ENCODE results near the gene ASPG. TPM values are rescaled to one million over a fixed set of nuclear protein-coding genes. Genes with fewer than 3 reads are reported as not detected.

ASPG gene
- total RNA-seq, 1 experiment from 2014 or later, result 3.4 TPM

DNA sequence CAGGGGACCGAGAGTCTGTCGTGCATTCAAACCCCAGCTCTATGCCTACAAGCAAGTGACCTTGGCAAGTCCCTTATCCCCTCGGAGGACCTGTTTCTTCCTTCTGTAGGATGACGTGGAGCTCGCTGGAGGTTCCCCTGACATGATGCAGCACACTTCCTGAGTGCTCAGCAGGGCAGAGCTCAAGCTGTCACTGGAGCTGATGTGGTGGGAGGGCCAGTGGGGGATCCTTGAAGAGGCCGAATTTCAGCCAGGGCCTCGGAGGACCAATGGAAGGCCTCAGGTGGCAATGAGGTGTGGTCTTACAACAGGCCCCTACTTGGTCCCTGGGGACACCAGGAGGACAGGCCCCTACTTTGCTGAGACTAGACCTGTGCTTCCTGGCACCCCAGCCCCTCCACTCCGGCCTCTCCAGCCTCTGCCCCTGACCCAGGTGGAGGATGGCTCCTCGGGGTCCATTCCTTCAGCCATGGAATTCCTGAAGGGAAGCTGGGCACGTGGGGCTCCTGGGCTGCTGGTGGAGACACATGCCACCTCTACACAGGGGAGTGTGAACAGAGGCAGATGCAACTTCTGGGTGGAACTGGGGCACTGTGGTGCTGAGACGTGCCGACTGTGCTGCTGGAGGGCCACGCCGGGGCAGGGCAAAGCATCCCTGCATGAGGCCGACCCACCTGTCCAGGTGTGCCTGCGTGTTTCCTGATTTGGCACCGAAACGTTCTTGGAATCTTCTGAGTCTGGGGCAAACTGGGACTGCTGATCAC lies 34.2 kb downstream of the ASPG start (continued):
- TF ChIP-seq JAZF1 (CRISPR knock-in tag; IDR thresholded peaks at IDR 0.05) (no peak), ZNF232 (CRISPR knock-in tag; IDR thresholded peaks at IDR 0.05) (no peak), TCF7 (CRISPR knock-in tag; IDR thresholded peaks at IDR 0.05; ENCODE audit: low read depth) (no peak), TP53 (CRISPR knock-in tag; IDR thresholded peaks at IDR 0.05) (no peak), SMAD3 (CRISPR knock-in tag; IDR thresholded peaks at IDR 0.05; ENCODE audit: borderline replicate concordance) (no peak)

DNA sequence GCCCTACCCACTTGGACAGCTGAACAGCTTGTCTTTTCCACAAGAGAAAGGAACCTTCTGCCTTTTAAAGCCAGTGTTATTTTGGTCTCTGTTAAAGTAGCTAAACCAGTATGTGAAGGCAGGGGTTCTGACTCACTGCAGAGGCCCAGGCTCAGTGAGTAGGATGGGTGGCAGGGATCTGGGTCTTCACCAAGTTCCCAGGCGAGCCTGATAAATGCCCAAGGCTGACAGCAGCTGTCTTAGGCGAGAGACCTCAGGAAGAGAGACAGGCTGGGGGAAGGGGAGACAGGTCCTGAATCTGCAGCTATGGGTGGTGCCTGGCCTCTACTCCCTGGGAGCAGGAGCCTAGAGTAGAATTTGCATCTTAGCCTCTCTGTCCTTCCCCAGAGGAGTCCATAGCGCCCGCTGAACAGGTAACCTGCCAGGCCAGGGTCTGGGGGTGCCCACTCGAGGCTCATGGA lies 34.8 kb downstream of the ASPG start:
- Mint-ChIP-seq H3K27me3 (ENCODE audit: low read depth) (peaks cover 31% of the 10 kb centered on the region), H3K4me3 (no peak overlapping the region)
- no peak for ATAC-seq

More for the DNA sequence above, 34.8 kb downstream of the ASPG start:
- Mint-ChIP-seq H3K36me3 (peaks cover 11% of the 10 kb centered on the region), H3K9me3 (peaks cover 12% of the 10 kb centered on the region), H3K4me1 (peaks cover 4% of the 10 kb centered on the region), H3K27ac (no peak overlapping the region)
- ChIA-PET POLR2A (no interaction called here), CTCF (interaction anchor here (0.9 to 1.8 kb wide), 4 partner anchors 23 to 444 kb away, joined by 3 to 9 read pairs (median 6); no protein-coding TSS in a partner anchor)
- TF ChIP-seq, protein P1, sequence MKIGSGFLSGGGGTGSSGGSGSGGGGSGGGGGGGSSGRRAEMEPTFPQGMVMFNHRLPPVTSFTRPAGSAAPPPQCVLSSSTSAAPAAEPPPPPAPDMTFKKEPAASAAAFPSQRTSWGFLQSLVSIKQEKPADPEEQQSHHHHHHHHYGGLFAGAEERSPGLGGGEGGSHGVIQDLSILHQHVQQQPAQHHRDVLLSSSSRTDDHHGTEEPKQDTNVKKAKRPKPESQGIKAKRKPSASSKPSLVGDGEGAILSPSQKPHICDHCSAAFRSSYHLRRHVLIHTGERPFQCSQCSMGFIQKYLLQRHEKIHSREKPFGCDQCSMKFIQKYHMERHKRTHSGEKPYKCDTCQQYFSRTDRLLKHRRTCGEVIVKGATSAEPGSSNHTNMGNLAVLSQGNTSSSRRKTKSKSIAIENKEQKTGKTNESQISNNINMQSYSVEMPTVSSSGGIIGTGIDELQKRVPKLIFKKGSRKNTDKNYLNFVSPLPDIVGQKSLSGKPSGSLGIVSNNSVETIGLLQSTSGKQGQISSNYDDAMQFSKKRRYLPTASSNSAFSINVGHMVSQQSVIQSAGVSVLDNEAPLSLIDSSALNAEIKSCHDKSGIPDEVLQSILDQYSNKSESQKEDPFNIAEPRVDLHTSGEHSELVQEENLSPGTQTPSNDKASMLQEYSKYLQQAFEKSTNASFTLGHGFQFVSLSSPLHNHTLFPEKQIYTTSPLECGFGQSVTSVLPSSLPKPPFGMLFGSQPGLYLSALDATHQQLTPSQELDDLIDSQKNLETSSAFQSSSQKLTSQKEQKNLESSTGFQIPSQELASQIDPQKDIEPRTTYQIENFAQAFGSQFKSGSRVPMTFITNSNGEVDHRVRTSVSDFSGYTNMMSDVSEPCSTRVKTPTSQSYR (CRISPR knock-in tag; IDR thresholded peaks at IDR 0.05), result no peak
- TF ChIP-seq GABPB1 (CRISPR knock-in tag; IDR thresholded peaks at IDR 0.05), result no peak
- TF ChIP-seq GTF2I (CRISPR knock-in tag; conservative IDR thresholded peaks at IDR 0.05), result no peak
- no peak for TF ChIP-seq ZNF317 (CRISPR knock-in tag; IDR thresholded peaks at IDR 0.05; ENCODE audit: borderline replicate concordance, low read depth)
- no peak for TF ChIP-seq ZNF232 (CRISPR knock-in tag; IDR thresholded peaks at IDR 0.05)
- TF ChIP-seq, protein P2, sequence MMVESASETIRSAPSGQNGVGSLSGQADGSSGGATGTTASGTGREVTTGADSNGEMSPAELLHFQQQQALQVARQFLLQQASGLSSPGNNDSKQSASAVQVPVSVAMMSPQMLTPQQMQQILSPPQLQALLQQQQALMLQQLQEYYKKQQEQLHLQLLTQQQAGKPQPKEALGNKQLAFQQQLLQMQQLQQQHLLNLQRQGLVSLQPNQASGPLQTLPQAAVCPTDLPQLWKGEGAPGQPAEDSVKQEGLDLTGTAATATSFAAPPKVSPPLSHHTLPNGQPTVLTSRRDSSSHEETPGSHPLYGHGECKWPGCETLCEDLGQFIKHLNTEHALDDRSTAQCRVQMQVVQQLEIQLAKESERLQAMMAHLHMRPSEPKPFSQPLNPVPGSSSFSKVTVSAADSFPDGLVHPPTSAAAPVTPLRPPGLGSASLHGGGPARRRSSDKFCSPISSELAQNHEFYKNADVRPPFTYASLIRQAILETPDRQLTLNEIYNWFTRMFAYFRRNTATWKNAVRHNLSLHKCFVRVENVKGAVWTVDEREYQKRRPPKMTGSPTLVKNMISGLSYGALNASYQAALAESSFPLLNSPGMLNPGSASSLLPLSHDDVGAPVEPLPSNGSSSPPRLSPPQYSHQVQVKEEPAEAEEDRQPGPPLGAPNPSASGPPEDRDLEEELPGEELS (CRISPR knock-in tag; IDR thresholded peaks at IDR 0.05), result no peak
- TF ChIP-seq ZNF263 (CRISPR knock-in tag; IDR thresholded peaks at IDR 0.05; ENCODE audit: low read depth), result no peak
- no peak for TF ChIP-seq RELA (CRISPR knock-in tag; IDR thresholded peaks at IDR 0.05; ENCODE audit: borderline replicate concordance)
- no peak for TF ChIP-seq ZNF219 (CRISPR knock-in tag; IDR thresholded peaks at IDR 0.05; ENCODE audit: borderline replicate concordance)
- no peak for TF ChIP-seq MXD4 (CRISPR knock-in tag; IDR thresholded peaks at IDR 0.05; ENCODE audit: borderline replicate concordance)
- TF ChIP-seq SOX15 (CRISPR knock-in tag; IDR thresholded peaks at IDR 0.05), result no peak
- no peak for TF ChIP-seq SP1 (CRISPR knock-in tag; conservative IDR thresholded peaks at IDR 0.05)
- TF ChIP-seq, protein P3, sequence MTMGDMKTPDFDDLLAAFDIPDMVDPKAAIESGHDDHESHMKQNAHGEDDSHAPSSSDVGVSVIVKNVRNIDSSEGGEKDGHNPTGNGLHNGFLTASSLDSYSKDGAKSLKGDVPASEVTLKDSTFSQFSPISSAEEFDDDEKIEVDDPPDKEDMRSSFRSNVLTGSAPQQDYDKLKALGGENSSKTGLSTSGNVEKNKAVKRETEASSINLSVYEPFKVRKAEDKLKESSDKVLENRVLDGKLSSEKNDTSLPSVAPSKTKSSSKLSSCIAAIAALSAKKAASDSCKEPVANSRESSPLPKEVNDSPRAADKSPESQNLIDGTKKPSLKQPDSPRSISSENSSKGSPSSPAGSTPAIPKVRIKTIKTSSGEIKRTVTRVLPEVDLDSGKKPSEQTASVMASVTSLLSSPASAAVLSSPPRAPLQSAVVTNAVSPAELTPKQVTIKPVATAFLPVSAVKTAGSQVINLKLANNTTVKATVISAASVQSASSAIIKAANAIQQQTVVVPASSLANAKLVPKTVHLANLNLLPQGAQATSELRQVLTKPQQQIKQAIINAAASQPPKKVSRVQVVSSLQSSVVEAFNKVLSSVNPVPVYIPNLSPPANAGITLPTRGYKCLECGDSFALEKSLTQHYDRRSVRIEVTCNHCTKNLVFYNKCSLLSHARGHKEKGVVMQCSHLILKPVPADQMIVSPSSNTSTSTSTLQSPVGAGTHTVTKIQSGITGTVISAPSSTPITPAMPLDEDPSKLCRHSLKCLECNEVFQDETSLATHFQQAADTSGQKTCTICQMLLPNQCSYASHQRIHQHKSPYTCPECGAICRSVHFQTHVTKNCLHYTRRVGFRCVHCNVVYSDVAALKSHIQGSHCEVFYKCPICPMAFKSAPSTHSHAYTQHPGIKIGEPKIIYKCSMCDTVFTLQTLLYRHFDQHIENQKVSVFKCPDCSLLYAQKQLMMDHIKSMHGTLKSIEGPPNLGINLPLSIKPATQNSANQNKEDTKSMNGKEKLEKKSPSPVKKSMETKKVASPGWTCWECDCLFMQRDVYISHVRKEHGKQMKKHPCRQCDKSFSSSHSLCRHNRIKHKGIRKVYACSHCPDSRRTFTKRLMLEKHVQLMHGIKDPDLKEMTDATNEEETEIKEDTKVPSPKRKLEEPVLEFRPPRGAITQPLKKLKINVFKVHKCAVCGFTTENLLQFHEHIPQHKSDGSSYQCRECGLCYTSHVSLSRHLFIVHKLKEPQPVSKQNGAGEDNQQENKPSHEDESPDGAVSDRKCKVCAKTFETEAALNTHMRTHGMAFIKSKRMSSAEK (CRISPR knock-in tag; IDR thresholded peaks at IDR 0.05; ENCODE audit: borderline replicate concordance), result no peak
- TF ChIP-seq, protein P4, sequence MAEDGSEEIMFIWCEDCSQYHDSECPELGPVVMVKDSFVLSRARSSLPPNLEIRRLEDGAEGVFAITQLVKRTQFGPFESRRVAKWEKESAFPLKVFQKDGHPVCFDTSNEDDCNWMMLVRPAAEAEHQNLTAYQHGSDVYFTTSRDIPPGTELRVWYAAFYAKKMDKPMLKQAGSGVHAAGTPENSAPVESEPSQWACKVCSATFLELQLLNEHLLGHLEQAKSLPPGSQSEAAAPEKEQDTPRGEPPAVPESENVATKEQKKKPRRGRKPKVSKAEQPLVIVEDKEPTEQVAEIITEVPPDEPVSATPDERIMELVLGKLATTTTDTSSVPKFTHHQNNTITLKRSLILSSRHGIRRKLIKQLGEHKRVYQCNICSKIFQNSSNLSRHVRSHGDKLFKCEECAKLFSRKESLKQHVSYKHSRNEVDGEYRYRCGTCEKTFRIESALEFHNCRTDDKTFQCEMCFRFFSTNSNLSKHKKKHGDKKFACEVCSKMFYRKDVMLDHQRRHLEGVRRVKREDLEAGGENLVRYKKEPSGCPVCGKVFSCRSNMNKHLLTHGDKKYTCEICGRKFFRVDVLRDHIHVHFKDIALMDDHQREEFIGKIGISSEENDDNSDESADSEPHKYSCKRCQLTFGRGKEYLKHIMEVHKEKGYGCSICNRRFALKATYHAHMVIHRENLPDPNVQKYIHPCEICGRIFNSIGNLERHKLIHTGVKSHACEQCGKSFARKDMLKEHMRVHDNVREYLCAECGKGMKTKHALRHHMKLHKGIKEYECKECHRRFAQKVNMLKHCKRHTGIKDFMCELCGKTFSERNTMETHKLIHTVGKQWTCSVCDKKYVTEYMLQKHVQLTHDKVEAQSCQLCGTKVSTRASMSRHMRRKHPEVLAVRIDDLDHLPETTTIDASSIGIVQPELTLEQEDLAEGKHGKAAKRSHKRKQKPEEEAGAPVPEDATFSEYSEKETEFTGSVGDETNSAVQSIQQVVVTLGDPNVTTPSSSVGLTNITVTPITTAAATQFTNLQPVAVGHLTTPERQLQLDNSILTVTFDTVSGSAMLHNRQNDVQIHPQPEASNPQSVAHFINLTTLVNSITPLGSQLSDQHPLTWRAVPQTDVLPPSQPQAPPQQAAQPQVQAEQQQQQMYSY (CRISPR knock-in tag; IDR thresholded peaks at IDR 0.05), result no peak
- TF ChIP-seq, protein P5, sequence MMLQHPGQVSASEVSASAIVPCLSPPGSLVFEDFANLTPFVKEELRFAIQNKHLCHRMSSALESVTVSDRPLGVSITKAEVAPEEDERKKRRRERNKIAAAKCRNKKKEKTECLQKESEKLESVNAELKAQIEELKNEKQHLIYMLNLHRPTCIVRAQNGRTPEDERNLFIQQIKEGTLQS (CRISPR knock-in tag; conservative IDR thresholded peaks at IDR 0.05), result no peak
- TF ChIP-seq GRHL2 (CRISPR knock-in tag; IDR thresholded peaks at IDR 0.05; ENCODE audit: insufficient replicate concordance, severe bottlenecking), result no peak
- no peak for TF ChIP-seq MYBL2 (CRISPR knock-in tag; IDR thresholded peaks at IDR 0.05)
- DNase-seq (ENCODE audit: low spot score), result no peak
